Fibroblast of the aortic adventitia (primary cell): ENCODE results near the gene WBP2NL. TPM values are rescaled to one million over a fixed set of nuclear protein-coding genes. Genes with fewer than 3 reads are reported as not detected.
"Not testable (repeated sequence)": the region's sequence is repeated elsewhere in the genome, so short reads cannot be mapped to it uniquely, and the experiment has no call there.

Experiments used
- DNase-seq: peaks from one replicate; pipeline ENCODE4 v3.0.0-alpha.2; 2010; ENCODE audit warnings: low read depth
- H3K4me3 ChIP-seq: 2 replicates; pipeline ENCODE4 v1.5.1; 2011; ENCODE audit warnings: low read depth, mild to moderate bottlenecking, control low read depth, low read length, moderate library complexity
- CTCF ChIP-seq: IDR thresholded peaks from 2 replicates; pipeline ENCODE4 v1.5.1; 2011; ENCODE audit warnings: mild to moderate bottlenecking, low read length, control low read depth, inconsistent platforms; ENCODE audit not compliant: insufficient read depth
- total RNA-seq: library from RNA; depleted of rRNA; stranded (reverse); fragments of >200 nt; gene quantifications from 2 replicates; pipeline ENCODE4 v1.2.3, GENCODE V29; 2012; ENCODE audit warnings: low replicate concordance

Gene WBP2NL
- 0.18 and 1.6 TPM in 2 replicates for total RNA-seq

GRCh38 chr22:41998361-41999261 lies at the start of gene WBP2NL:
TSS of gene WBP2NL (plus strand) at chr22:41998788. CDS start at chr22:41998819, 31 bp downstream.
- H3K4me3 ChIP-seq: peak within 1 kb of the TSS; percentile 60
- peak; percentile 59 for DNase-seq
- TF ChIP-seq CTCF: no peak

GRCh38 chr22:41948928-41949296 lies 49.7 kb upstream of the WBP2NL start:
- H3K4me3 ChIP-seq, DNase-seq: not testable (repeated sequence)

GRCh38 chr22:41949297-41949965 lies 49.2 kb upstream of the WBP2NL start:
- H3K4me3 ChIP-seq: no peak overlapping the region
- no peak for TF ChIP-seq CTCF
- DNase-seq: no peak

GRCh38 chr22:41951898-41952474 lies 46.6 kb upstream of the WBP2NL start, which contains the start of gene SMIM45:
TSS of gene SMIM45 (plus strand) at chr22:41952150.
- DNase-seq: no peak
- no peak within 1 kb of the TSS for H3K4me3 ChIP-seq
- TF ChIP-seq CTCF: no peak

- H3K4me3 ChIP-seq: no peak overlapping the region
- DNase-seq: no peak
- no peak for TF ChIP-seq CTCF
Measured at GRCh38 chr22:41952713-41953112, 45.9 kb upstream of the WBP2NL start.

GRCh38 chr22:41957941-41958556 lies 40.5 kb upstream of the WBP2NL start:
- H3K4me3 ChIP-seq: no peak overlapping the region
- no peak for DNase-seq
- TF ChIP-seq CTCF: no peak
